Dendritic cell treated with granulocyte-macrophage colony-stimulating factor and Interleukin-4, amounts not matched to agents 40 ng/mL and 50 ng/mL, for 4 days (primary cell): ENCODE measurements around the gene GRID2.

Experiments used
- H3K27ac Mint-ChIP-seq: one replicate; pipeline ENCODE4 v1.8.0; 2022; ENCODE audit warnings: mild to moderate bottlenecking, mixed read lengths
- H3K27me3 Mint-ChIP-seq: one replicate; pipeline ENCODE4 v1.8.0; 2022; ENCODE audit warnings: mild to moderate bottlenecking, mixed read lengths
- H3K36me3 Mint-ChIP-seq: one replicate; pipeline ENCODE4 v1.8.0; 2022; ENCODE audit warnings: low read depth, mixed read lengths
- H3K4me1 Mint-ChIP-seq: one replicate; pipeline ENCODE4 v1.8.0; 2022; ENCODE audit warnings: low read depth, mixed read lengths
- H3K4me3 Mint-ChIP-seq: one replicate; pipeline ENCODE4 v1.8.0; 2022; ENCODE audit warnings: mild to moderate bottlenecking, moderate library complexity, mixed read lengths
- H3K9me3 Mint-ChIP-seq: one replicate; pipeline ENCODE4 v1.8.0; 2022; ENCODE audit warnings: mixed read lengths
- intact Hi-C: fragments of 100-400 bp; cut with micrococcal nuclease; formaldehyde crosslinking; loops from one replicate; pipeline ENCODE4 v1.15.0; 2022

GRID2 gene

GRCh38 chr4:93394545-93395081, 1090.8 kb downstream of the GRID2 start:
- no peaks in the 10 kb centered on the region for H3K27me3 Mint-ChIP-seq
- no peaks in the 10 kb centered on the region for H3K36me3 Mint-ChIP-seq
- no peak overlapping the region for H3K4me3 Mint-ChIP-seq
- peaks cover 11% of the 10 kb centered on the region for H3K9me3 Mint-ChIP-seq
- intact Hi-C loops = no loop called here
- no peaks in the 10 kb centered on the region for H3K4me1 Mint-ChIP-seq
- H3K27ac Mint-ChIP-seq = no peak overlapping the region

- Mint-ChIP-seq H3K27me3 (no peaks in the 10 kb centered on the region), H3K27ac (no peak overlapping the region), H3K36me3 (no peaks in the 10 kb centered on the region), H3K4me1 (no peaks in the 10 kb centered on the region), H3K4me3 (no peak overlapping the region), H3K9me3 (peaks cover 11% of the 10 kb centered on the region)
- intact Hi-C loops = no loop called here
These were observed 1092.5 kb downstream of the GRID2 start for GRCh38 chr4:93396272-93396671.

GRCh38 chr4:93403571-93403970, 1099.8 kb downstream of the GRID2 start:
- Mint-ChIP-seq H3K36me3 (no peaks in the 10 kb centered on the region), H3K9me3 (peaks cover 9% of the 10 kb centered on the region), H3K4me3 (no peak overlapping the region), H3K27ac (no peak overlapping the region), H3K27me3 (no peaks in the 10 kb centered on the region), H3K4me1 (no peaks in the 10 kb centered on the region)
- intact Hi-C loops = no loop called here

- Mint-ChIP-seq H3K27me3 (no peaks in the 10 kb centered on the region), H3K4me3 (no peak overlapping the region), H3K9me3 (peaks cover 10% of the 10 kb centered on the region), H3K36me3 (no peaks in the 10 kb centered on the region), H3K4me1 (no peaks in the 10 kb centered on the region), H3K27ac (no peak overlapping the region)
- intact Hi-C loops = no loop called here
These were observed 1103.9 kb downstream of the GRID2 start for GRCh38 chr4:93407493-93408275.

- no peaks in the 10 kb centered on the region for H3K36me3 Mint-ChIP-seq
- no peak overlapping the region for H3K4me3 Mint-ChIP-seq
- no peaks in the 10 kb centered on the region for H3K4me1 Mint-ChIP-seq
- intact Hi-C loops = no loop called here
- peaks cover 14% of the 10 kb centered on the region for H3K9me3 Mint-ChIP-seq
- H3K27me3 Mint-ChIP-seq = no peaks in the 10 kb centered on the region
- H3K27ac Mint-ChIP-seq = no peak overlapping the region
These were observed 1105.3 kb downstream of the GRID2 start for GRCh38 chr4:93409035-93409434.

- peaks cover 19% of the 10 kb centered on the region for H3K9me3 Mint-ChIP-seq
- H3K36me3 Mint-ChIP-seq = no peaks in the 10 kb centered on the region
- no peaks in the 10 kb centered on the region for H3K27me3 Mint-ChIP-seq
- intact Hi-C loops = no loop called here
- no peaks in the 10 kb centered on the region for H3K4me1 Mint-ChIP-seq
- H3K27ac Mint-ChIP-seq = no peak overlapping the region
- no peak overlapping the region for H3K4me3 Mint-ChIP-seq
These were observed 1110.3 kb downstream of the GRID2 start for GRCh38 chr4:93414041-93414550.

GRCh38 chr4:93416344-93417128, 1112.8 kb downstream of the GRID2 start:
- Mint-ChIP-seq H3K4me3 (no peak overlapping the region), H3K27me3 (no peaks in the 10 kb centered on the region), H3K4me1 (no peaks in the 10 kb centered on the region), H3K27ac (no peak overlapping the region), H3K36me3 (no peaks in the 10 kb centered on the region), H3K9me3 (peaks cover 9% of the 10 kb centered on the region)
- intact Hi-C loops = no loop called here

GRCh38 chr4:93431371-93431770, 1127.6 kb downstream of the GRID2 start:
- Mint-ChIP-seq H3K27ac (no peak overlapping the region), H3K36me3 (no peaks in the 10 kb centered on the region), H3K4me1 (no peaks in the 10 kb centered on the region), H3K9me3 (peaks cover 6% of the 10 kb centered on the region), H3K27me3 (no peaks in the 10 kb centered on the region), H3K4me3 (no peak overlapping the region)
- intact Hi-C loops = no loop called here

GRCh38 chr4:93433840-93434239, 1130.1 kb downstream of the GRID2 start:
- Mint-ChIP-seq H3K27ac (no peak overlapping the region), H3K4me1 (no peaks in the 10 kb centered on the region), H3K27me3 (no peaks in the 10 kb centered on the region), H3K9me3 (peaks cover 10% of the 10 kb centered on the region), H3K4me3 (no peak overlapping the region), H3K36me3 (no peaks in the 10 kb centered on the region)
- intact Hi-C loops = no loop called here

- intact Hi-C loops = no loop called here
- H3K27me3 Mint-ChIP-seq = no peaks in the 10 kb centered on the region
- no peak overlapping the region for H3K4me3 Mint-ChIP-seq
- no peaks in the 10 kb centered on the region for H3K36me3 Mint-ChIP-seq
- H3K4me1 Mint-ChIP-seq = no peaks in the 10 kb centered on the region
- H3K27ac Mint-ChIP-seq = no peak overlapping the region
- peaks cover 30% of the 10 kb centered on the region for H3K9me3 Mint-ChIP-seq
These were observed 1132.3 kb downstream of the GRID2 start for GRCh38 chr4:93436000-93436626.

GRCh38 chr4:93437991-93438390, 1134.2 kb downstream of the GRID2 start:
- no peaks in the 10 kb centered on the region for H3K36me3 Mint-ChIP-seq
- intact Hi-C loops = no loop called here
- H3K27me3 Mint-ChIP-seq = no peaks in the 10 kb centered on the region
- H3K4me3 Mint-ChIP-seq = no peak overlapping the region
- H3K27ac Mint-ChIP-seq = no peak overlapping the region
- H3K9me3 Mint-ChIP-seq = peaks cover 30% of the 10 kb centered on the region
- H3K4me1 Mint-ChIP-seq = no peaks in the 10 kb centered on the region

GRCh38 chr4:93444860-93445259, 1141.1 kb downstream of the GRID2 start:
- no peak overlapping the region for H3K4me3 Mint-ChIP-seq
- no peak overlapping the region for H3K27ac Mint-ChIP-seq
- no peaks in the 10 kb centered on the region for H3K27me3 Mint-ChIP-seq
- intact Hi-C loops = no loop called here
- H3K4me1 Mint-ChIP-seq = no peaks in the 10 kb centered on the region
- peaks cover 10% of the 10 kb centered on the region for H3K9me3 Mint-ChIP-seq
- no peaks in the 10 kb centered on the region for H3K36me3 Mint-ChIP-seq

GRCh38 chr4:93446038-93446437, 1142.3 kb downstream of the GRID2 start:
- H3K4me1 Mint-ChIP-seq = no peaks in the 10 kb centered on the region
- no peak overlapping the region for H3K27ac Mint-ChIP-seq
- H3K27me3 Mint-ChIP-seq = no peaks in the 10 kb centered on the region
- no peaks in the 10 kb centered on the region for H3K9me3 Mint-ChIP-seq
- H3K36me3 Mint-ChIP-seq = no peaks in the 10 kb centered on the region
- intact Hi-C loops = no loop called here
- H3K4me3 Mint-ChIP-seq = no peak overlapping the region
